Muscle of leg (tissue), 11 donors: ENCODE results near the gene ATG4B. TPM values are rescaled to one million over a fixed set of nuclear protein-coding genes. Genes with fewer than 3 reads are reported as not detected.

ENCODE experiments used
- DNase-seq: peaks from one replicate; pipeline ENCODE4 v3.0.0; 2013
- H3K27ac ChIP-seq: one replicate; pipeline ENCODE4 v1.5.1; 2013; ENCODE audit warnings: mild to moderate bottlenecking, low read length, control low read depth
- H3K27me3 ChIP-seq: one replicate; pipeline ENCODE4 v1.6.1; 2013; ENCODE audit warnings: low read length; ENCODE audit not compliant: control insufficient read depth, insufficient read depth
- H3K36me3 ChIP-seq: one replicate; pipeline ENCODE4 v1.6.1; 2013; ENCODE audit warnings: low read length; ENCODE audit not compliant: control insufficient read depth, insufficient read depth
- H3K4me1 ChIP-seq: one replicate; pipeline ENCODE4 v1.6.1; 2013; ENCODE audit warnings: low read length; ENCODE audit not compliant: control insufficient read depth, insufficient read depth
- H3K4me3 ChIP-seq: one replicate; pipeline ENCODE4 v1.5.1; 2013; ENCODE audit warnings: low read length, control low read depth
- H3K9me3 ChIP-seq: replicated peaks from 2 replicates; pipeline ENCODE4 v1.6.1; 2013; ENCODE audit warnings: low read depth, low read length; ENCODE audit not compliant: control insufficient read depth
- WGBS: methylation state at CpG from one replicate; pipeline ENCODE4 v1.1.5; 2013; ENCODE audit warnings: missing lambda C conversion rate; ENCODE audit not compliant: insufficient coverage; 5-methylcytosine and 5-hydroxymethylcytosine counted together
- polyA plus RNA-seq, 8 donors: library from polyadenylated mRNA; unstranded; fragments of 120-200 nt; gene quantifications; one replicate each; pipeline versions ENCODE4 v1.2.1 to v1.2.3, GENCODE V29; 2013; ENCODE audit warnings: inconsistent platforms in 1 of 8, low replicate concordance in 1 of 8; ENCODE audit not compliant: insufficient read length in 8 of 8, insufficient read depth in 1 of 8
- total RNA-seq: library from RNA; stranded (reverse); fragments of 120-200 nt; gene quantifications from one replicate; pipeline ENCODE4 v1.2.4, GENCODE V29; 2013

ATG4B gene
- total and polyA plus RNA-seq, 9 donors = 36.5 to 74.3 (median 55.3) TPM

GRCh38 chr2:241686650-241687425 lies 49.3 kb downstream of the ATG4B start, which contains the start of gene DTYMK:
Gene DTYMK (minus strand): TSS chr2:241686815. CDS start chr2:241686783, 32 bp downstream.
- Histone ChIP-seq H3K27me3 (no peaks in the 10 kb centered on the region), H3K4me1 (peaks cover 19% of the 10 kb centered on the region), H3K36me3 (peaks cover 56% of the 10 kb centered on the region), H3K9me3 (no peaks in the 10 kb centered on the region), H3K4me3 (peak within 1 kb of the TSS; percentile 74), H3K27ac (peak within 1 kb of the TSS; percentile 75)
- WGBS = under 1% methylated on average over 102 of the region's 102 CpGs
- peak; percentile 99 for DNase-seq

DNA sequence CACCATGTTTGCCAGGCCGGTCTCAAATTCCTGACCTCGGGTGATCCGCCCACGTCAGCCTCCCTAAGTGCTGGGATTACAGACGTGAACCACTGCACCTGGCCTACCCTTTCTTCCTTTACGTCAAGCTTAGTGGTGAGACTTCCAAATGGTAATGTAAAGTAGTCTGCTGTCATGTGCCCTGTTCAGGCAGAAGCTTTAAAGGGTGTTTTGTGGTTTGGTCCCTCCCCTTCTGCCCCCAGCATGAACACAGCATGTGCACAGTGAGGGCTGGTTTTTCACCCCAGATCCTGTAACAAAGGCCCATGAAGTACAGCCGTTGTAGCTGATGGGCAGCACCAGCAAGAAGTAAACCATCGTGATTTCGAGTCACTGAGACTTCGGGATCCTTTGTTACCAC lies 51.8 kb downstream of the ATG4B start:
- H3K36me3 ChIP-seq = peaks cover 47% of the 10 kb centered on the region
- DNase-seq = no peak
- no peak overlapping the region for H3K4me3 ChIP-seq
- H3K9me3 ChIP-seq = no peaks in the 10 kb centered on the region
- 72% methylated on average over 6 of the region's 10 CpGs for WGBS
- H3K4me1 ChIP-seq = peaks cover 19% of the 10 kb centered on the region
- no peak overlapping the region for H3K27ac ChIP-seq
- no peaks in the 10 kb centered on the region for H3K27me3 ChIP-seq

- H3K36me3 ChIP-seq = peaks cover 39% of the 10 kb centered on the region
Measured at GRCh38 chr2:241690202-241690717, 52.8 kb downstream of the ATG4B start.

GRCh38 chr2:241692448-241692847 lies 55.0 kb downstream of the ATG4B start:
- WGBS = 93% methylated on average over 5 of the region's 6 CpGs
- H3K9me3 ChIP-seq = no peaks in the 10 kb centered on the region
- no peak overlapping the region for H3K27ac ChIP-seq
- H3K4me3 ChIP-seq = no peak overlapping the region
- peaks cover 36% of the 10 kb centered on the region for H3K36me3 ChIP-seq
- no peak for DNase-seq
- H3K27me3 ChIP-seq = no peaks in the 10 kb centered on the region
- H3K4me1 ChIP-seq = peaks cover 15% of the 10 kb centered on the region

More at GRCh38 chr2:241690202-241690717, 52.8 kb downstream of the ATG4B start:
- Histone ChIP-seq H3K27ac (no peak overlapping the region), H3K27me3 (no peaks in the 10 kb centered on the region), H3K9me3 (no peaks in the 10 kb centered on the region), H3K4me3 (no peak overlapping the region), H3K4me1 (peaks cover 19% of the 10 kb centered on the region)
- 92% methylated on average over 6 of the region's 6 CpGs for WGBS
- DNase-seq = no peak

GRCh38 chr2:241695651-241696050 lies 58.2 kb downstream of the ATG4B start:
- no peaks in the 10 kb centered on the region for H3K9me3 ChIP-seq
- peaks cover 21% of the 10 kb centered on the region for H3K36me3 ChIP-seq
- H3K4me1 ChIP-seq = no peaks in the 10 kb centered on the region
- H3K27ac ChIP-seq = no peak overlapping the region
- H3K27me3 ChIP-seq = no peaks in the 10 kb centered on the region
- H3K4me3 ChIP-seq = no peak overlapping the region
- DNase-seq = no peak
- WGBS = 96% methylated on average over 2 of the region's 4 CpGs

DNA sequence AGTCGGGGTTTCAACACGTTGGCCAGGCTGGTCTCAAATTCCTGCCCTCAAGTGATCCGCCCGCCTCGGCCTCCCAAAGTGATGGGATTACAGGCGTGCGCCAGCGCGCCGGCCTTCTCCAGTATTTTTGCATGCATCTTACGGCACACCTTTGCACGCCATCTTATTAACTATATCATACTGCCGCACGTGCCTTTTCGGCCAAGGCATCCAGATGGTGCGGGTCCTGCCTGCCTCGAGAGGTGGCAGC lies 63.6 kb downstream of the ATG4B start:
- Histone ChIP-seq H3K4me3 (peak overlapping the region; percentile 66), H3K9me3 (peaks cover 4% of the 10 kb centered on the region), H3K27ac (no peak overlapping the region), H3K27me3 (no peaks in the 10 kb centered on the region), H3K4me1 (peaks cover 12% of the 10 kb centered on the region), H3K36me3 (peaks cover 10% of the 10 kb centered on the region)
- WGBS = 0% methylated on average over 11 of the region's 17 CpGs
- DNase-seq = no peak

GRCh38 chr2:241701399-241702154 lies 64.1 kb downstream of the ATG4B start, which contains the start of gene ING5:
Gene ING5 (plus strand): TSS chr2:241702039. CDS start chr2:241702066, 27 bp downstream.
- WGBS = under 1% methylated on average over 95 of the region's 96 CpGs
- Histone ChIP-seq H3K36me3 (peaks cover 14% of the 10 kb centered on the region), H3K9me3 (peaks cover 6% of the 10 kb centered on the region), H3K4me1 (peaks cover 12% of the 10 kb centered on the region), H3K27me3 (no peaks in the 10 kb centered on the region), H3K27ac (peak within 1 kb of the TSS; percentile 82), H3K4me3 (peak within 1 kb of the TSS; percentile 66)
- DNase-seq = peak; percentile 97

DNA sequence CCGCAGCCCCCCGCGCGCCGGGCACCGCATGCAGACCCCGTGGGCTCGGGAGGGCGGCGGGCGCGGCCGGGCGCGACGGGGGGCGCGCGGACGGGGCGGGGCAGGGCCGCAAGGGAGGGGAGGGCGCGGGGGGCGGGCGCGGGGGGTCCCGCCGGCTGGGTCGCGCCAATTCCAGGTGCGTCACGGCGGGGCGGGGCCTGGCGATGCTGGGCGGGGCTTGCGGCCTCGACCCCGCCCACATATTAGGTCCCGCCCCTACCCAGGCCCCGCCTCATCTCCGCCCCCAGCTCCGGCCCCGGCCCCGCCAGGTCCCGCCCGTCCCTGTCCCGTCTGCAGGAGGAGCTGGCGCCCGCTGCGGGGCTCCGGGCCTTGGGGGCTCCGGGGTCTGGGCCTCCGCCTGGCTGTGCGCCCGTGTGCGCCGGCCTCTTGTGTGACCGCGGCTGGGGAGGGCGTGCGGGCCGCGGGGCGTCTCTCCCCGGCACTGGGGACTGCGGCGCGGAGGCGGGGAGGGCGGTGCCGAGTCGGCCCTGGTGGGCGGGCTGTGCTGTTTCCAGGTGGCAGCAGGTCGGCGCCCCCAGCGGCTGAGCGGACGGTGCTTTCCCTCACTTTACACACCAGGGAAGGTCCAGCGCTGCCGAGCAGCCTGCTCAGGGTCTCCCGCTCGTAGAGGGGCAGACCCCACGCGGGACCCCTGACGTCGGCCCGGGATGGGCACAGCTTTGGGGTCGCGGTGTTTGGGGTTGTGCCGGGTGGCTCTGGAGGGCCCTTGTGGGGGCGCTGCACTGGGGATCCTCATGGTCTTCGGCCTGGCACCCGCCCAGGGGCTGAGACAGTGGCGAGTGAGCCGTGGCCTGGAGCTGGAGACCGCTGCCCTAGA lies 64.9 kb downstream of the ATG4B start:
- H3K27ac ChIP-seq = peak overlapping the region; percentile 72
- WGBS = under 1% methylated on average over 85 of the region's 98 CpGs
- H3K4me3 ChIP-seq = peak overlapping the region; percentile 53
- H3K27me3 ChIP-seq = no peaks in the 10 kb centered on the region
- DNase-seq = peak; percentile 90
- H3K36me3 ChIP-seq = peaks cover 20% of the 10 kb centered on the region
- H3K9me3 ChIP-seq = peaks cover 8% of the 10 kb centered on the region
- H3K4me1 ChIP-seq = peaks cover 12% of the 10 kb centered on the region

DNA sequence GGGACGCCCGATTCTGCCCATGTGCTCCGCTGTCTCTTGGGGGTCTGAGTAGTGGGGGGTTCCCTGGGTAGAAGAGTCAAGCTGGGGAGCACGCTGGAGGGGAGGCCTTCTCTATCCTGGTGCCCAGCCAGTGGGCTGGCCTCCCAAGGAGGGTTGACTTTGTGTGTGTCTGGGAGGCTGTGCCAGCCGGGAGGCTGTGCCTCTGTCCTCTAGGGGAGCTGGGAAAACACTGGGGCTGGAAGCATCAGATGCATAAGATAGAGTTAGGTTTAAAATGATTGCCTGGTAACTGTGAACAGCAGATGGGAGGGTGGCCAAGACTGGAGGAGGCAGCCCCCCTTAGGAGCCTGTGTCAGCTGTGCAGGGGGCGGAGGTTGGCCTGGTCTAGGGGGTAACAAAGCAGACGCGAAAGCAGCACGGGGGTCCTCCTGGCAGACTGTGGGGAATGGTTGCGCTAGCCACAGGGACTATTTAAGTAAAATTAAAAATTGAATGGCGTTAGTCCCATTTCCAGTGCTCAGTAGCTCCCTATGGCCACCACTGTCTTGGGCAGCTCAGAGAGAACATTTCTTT lies 65.6 kb downstream of the ATG4B start:
- Histone ChIP-seq H3K4me3 (peak overlapping the region; percentile 53), H3K4me1 (peaks cover 12% of the 10 kb centered on the region), H3K27me3 (no peaks in the 10 kb centered on the region), H3K9me3 (peaks cover 8% of the 10 kb centered on the region), H3K27ac (peak overlapping the region; percentile 72), H3K36me3 (peaks cover 27% of the 10 kb centered on the region)
- peak; percentile 66 for DNase-seq
- WGBS = 9% methylated on average over 5 of the region's 11 CpGs
